IPS-11a (cell line): ENCODE results near the gene SNX1.

Source experiments
- H3K4me3 ChIP-seq: one replicate; pipeline ENCODE4 v1.5.1; 2013; ENCODE audit warnings: low read depth, low read length, control low read depth

SNX1 gene

GRCh38 chr15:64161688-64162477 lies 66.1 kb downstream of the SNX1 start:
- H3K4me3 ChIP-seq = peak overlapping the region; percentile 67

DNA sequence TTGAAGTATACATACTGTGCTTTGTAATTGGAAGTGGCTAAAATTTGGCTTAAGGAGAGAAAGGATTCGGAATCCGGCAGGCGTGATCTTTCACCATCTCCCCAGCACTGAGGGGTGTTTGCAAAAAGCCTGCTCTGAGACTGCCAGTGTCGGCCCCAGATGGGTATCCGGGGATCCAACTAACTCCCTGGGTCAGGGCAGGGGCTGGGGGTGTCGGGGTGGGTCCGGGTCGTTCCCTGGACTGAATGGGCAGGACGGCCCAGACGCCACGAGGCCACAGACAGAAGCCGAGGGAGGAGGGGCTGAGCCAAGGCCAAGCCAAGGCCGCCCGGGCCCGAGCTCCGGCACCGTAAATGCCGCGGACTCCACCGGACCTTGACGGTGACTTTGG lies 66.7 kb downstream of the SNX1 start:
- H3K4me3 ChIP-seq = peak overlapping the region; percentile 67

- peak within 1 kb of the TSS; percentile 67 for H3K4me3 ChIP-seq
These were observed 67.3 kb downstream of the SNX1 start, which contains the start of gene PPIB for GRCh38 chr15:64162869-64163658. TSS of gene PPIB (minus strand) at chr15:64163022. CDS start at chr15:64162986, 36 bp downstream.

DNA sequence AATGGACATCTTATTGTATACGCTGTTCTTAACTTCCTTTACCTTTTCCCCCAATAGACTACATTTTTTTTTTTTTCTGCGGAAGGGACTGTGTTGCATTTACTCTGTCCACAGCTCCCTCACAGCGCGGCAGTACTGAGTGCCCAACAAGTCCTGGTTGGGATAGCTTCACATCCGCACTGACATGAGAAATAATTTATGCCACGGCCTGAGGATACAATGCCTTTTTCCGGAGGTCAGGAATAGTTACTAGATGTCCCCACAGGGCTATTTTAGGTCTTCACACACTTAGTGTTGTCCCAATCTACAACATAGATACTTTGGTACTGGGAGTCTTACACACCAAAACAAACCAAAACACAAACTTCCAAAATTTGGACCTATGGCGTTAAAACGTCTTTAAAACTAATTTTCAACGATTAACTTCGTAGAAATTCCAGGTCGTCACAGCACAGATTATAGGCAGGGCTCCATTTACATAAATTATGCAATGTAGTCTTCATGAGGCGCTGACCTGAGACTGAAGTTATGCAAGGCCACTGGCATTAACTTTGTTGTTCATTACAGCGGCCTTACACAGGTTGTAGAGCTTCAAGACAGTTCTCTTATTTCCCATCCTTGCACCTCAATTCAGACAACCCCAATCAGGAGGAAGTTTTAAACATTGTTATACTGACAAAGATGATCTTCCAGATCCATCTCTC lies 68.0 kb downstream of the SNX1 start:
- peak overlapping the region; percentile 28 for H3K4me3 ChIP-seq

- no peak overlapping the region for H3K4me3 ChIP-seq
These were observed 68.7 kb downstream of the SNX1 start for GRCh38 chr15:64164436-64164835.

DNA sequence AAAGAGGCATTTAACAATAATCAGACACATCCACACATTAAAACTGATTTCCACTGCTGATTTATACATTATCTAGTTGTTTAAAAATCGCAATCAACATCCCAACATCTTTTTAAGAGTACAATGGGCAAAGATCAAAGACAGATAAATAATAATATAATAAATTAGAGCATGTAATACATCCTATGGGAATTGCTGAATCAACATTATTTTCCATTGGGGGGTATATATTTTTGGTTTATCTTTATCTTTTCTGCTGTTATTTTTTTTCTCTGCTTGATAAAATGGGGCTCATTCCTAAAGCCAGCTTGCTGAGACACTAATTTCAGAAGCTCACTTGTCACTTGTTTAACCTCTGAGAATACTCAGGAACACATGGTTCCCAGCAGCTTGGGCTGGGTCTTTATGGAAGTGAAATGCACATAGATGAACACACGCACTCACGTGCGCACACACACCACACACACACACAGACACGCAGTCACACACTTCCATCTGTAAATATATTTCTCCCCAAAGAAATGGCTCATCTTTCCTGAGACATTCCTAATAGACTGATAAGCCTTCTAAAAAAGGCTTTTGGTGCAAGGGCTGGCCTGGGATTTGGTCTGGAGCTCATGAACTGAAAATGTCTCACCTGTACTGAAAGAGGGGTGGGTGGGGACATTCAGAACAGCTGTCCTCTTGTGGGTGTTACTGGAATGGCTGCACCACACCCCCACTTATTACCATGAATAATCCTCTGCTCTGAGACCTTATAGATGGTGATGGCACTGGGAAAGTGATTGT lies 70.5 kb downstream of the SNX1 start:
- H3K4me3 ChIP-seq = no peak overlapping the region

DNA sequence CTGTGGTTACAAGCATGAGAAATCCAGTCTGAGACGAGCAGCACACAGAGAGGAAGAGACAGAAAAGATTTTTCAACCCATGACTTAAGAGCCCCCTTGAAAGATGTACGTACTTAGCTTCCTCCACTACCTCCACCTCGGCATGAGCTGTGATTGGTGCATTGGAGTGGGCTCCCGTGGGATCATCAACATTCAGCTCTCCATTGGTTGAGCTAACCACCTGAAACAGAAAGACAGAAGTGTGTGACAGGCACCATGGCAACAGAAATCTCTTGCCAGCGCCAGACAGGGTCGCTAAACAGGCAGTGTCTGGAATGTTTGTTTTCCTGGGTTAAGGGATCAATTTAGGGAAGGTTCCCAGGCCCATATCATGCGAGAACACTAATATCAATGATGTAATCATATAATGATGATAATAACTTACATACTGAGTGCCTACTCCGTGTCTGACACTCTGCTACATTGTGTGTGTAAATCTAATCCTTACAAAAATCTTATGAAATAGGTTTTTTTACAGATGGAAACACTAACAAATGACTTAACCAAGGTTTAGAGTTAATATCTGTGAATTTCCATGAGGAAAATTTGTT lies 84.5 kb downstream of the SNX1 start:
- no peak overlapping the region for H3K4me3 ChIP-seq

GRCh38 chr15:64182859-64183370 lies 87.1 kb downstream of the SNX1 start:
- H3K4me3 ChIP-seq = no peak overlapping the region

DNA sequence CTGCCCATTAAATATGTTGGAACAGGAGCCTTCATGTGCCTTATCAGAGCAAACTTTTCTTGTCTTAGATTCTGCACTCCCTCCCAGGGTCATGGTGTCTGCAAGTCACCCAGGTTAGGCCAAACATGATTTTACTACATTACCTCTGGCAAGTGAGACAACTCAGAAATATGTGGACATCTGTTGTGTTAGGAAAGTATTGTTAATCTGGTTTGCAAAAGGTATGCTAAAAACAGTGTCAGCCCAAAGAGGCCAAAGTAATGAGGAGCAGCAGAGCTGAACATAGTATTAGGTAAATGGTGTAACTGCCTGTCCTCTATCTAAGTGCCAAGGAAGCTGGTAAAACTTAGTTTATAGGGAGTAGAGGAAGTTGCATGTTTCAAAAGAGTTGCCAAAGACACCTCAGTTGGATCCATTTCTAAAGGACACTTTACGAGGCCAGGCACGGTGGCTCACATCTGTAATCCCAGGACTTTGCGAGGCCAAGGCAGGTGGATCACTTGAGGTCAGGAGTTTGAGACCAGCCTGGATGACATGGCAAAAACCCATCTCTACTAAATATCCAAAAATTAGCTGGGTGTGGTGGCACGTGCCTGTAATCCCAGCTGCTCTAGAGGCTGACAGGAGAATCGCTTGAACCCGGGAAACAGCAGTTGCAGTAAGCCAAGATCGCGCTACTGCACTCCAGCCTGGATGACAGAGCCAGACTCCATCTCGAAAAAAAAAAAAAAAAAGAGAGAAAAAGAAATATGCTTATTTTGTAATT lies 89.5 kb downstream of the SNX1 start:
- no peak overlapping the region for H3K4me3 ChIP-seq

GRCh38 chr15:64187396-64188191 lies 91.8 kb downstream of the SNX1 start:
- H3K4me3 ChIP-seq = no peak overlapping the region
